ENCODE measurements around the gene ASPG.

ASPG gene

DNA sequence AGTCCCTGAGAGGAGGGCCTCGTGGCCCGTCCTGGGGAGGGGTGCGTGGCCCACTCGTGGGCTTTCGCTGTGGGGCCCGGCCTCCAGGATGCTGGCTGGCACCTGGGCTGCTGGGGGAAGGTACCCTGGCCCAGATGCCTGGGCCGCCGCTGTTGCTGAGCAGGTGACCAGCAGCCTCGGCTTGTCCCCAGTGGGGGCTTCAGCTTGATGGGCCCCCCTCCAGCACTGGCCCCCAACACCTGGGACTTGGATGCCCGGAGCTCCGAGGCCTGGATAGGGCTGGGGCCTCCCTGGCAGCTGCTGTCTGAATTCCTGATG, 63.7 kb downstream of the ASPG start:
- ChIA-PET CTCF (no interaction called here), POLR2A (no interaction called here)
- no peak for TF ChIP-seq CTCF (IDR thresholded peaks at IDR 0.05; ENCODE audit: control extremely low read depth, extremely low read depth, low read depth, missing control alignments)
- no peak for DNase-seq (ENCODE audit: extremely low spot score)

DNA sequence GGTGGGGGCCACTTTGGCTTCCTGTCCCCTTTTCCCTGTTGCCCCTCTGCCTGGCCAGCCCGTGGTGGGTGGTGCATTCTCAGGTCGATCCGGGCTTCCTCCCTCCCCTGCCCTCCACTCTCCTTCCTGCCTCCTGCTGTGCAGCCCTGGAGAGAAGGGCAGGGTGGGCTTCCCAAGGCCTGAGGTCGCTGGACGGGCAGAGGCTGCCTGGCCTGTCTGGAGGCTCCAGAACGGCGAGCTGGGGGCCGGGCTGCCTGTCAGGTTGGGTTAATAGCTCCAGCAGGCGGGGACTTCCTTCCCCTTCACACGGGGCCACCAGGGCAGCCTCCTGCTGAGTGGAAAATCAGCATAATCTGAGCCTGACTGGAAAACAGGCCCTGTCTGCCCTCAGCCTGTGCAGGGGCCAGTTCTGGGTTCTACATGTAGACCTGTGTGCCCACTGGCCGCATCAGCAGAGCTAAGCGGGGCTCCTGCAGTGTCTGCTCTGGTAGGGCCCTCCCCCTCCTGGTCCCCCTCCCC, 64.2 kb downstream of the ASPG start:
- POLR2A ChIA-PET, result no interaction called here
- CTCF ChIA-PET, result no interaction called here
- no peak for TF ChIP-seq CTCF (IDR thresholded peaks at IDR 0.05; ENCODE audit: control extremely low read depth, extremely low read depth, low read depth, missing control alignments)
- no peak for DNase-seq (ENCODE audit: extremely low spot score)

DNA sequence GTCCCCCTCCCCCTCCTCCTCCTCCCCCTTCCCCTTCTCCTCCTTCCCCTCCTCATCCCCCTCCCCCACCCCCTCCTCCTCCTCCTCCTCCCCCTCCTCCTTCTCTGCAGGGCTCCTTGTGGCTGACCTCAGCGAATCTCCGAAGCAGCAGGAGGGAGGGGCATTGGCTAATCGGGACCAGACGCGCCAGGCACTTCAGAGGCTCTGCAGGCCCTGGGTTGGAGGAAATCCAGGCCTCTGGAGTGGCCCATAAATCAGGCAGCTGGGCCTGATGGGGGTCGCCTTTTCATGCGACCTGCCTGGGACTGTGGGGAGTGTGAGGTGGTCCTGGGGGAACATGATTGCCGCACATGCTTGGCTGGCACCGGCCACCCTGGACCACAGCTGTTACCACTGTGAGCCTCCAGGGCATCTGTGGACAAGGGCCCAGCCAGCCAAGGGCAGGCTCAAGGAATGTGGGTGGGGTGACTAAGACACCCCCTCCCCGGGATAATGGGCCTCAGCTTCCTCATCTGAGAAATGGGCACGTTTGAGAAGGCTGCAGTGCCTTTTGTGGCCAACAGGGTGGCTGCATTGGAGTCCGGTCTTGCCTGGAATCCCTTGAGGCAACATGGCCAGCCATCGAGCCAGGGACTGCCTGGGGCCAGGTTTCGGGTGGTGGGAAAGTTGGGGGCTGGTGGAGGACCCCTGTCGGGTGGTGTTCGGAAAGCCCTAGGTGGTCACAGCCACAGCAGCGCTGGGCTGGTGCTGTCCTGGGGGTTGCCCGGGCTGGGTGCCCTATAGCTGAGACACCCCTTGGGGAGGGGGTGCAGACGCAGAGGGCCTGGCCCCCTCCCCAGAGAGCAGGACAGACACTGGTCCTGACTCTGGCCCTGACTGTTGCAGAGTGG, 64.9 kb downstream of the ASPG start:
- DNase-seq (ENCODE audit: extremely low spot score), result no peak
- CTCF ChIA-PET, result no interaction called here

GRCh38 chr14:104151026-104151381, 65.5 kb downstream of the ASPG start:
- ChIA-PET CTCF (no interaction called here), POLR2A (no interaction called here)
- DNase-seq (ENCODE audit: extremely low spot score), result no peak
- no peak for TF ChIP-seq CTCF (IDR thresholded peaks at IDR 0.05; ENCODE audit: control extremely low read depth, extremely low read depth, low read depth, missing control alignments)

More for the DNA sequence above, 64.9 kb downstream of the ASPG start:
- peak; percentile 3 for TF ChIP-seq CTCF (IDR thresholded peaks at IDR 0.05; ENCODE audit: control extremely low read depth, extremely low read depth, low read depth, missing control alignments)
- POLR2A ChIA-PET, result no interaction called here

DNA sequence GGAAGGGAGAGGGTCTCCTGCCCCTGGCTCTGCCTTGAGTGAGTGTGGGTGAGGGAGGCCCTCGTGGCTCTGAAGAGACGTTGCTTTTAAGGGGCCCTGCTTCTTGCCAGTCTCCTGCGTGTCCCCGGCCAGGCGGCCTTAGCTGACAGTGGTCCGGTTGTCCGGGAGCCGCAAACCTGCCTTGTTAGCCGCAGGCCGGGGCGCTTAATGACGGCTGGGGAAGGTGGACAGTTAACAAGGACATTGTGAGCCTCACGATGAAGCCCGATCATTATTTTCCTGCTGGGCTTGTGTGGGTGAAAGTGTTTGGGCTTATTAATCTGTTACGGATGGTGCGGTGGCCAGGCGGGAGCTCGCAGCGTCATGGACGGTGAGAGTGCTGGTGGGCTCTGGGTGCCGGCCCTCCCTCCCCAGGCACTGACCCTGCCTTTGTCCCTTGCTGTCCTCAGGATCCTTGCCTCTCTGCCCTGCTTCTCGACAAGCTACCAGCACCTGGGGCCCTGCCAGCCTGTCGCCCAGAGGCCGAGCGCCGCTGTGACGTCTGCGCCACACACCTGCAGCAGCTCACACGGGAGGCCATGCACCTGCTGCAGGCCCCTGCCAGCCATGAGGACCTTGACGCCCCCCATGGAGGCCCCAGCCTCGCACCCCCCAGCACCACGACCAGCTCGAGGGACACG, 66.2 kb downstream of the ASPG start:
- DNase-seq (ENCODE audit: extremely low spot score), result no peak
- POLR2A ChIA-PET, result no interaction called here
- no peak for TF ChIP-seq CTCF (IDR thresholded peaks at IDR 0.05; ENCODE audit: control extremely low read depth, extremely low read depth, low read depth, missing control alignments)
- CTCF ChIA-PET, result no interaction called here

GRCh38 chr14:104152246-104152575, 66.7 kb downstream of the ASPG start:
- no peak for TF ChIP-seq CTCF (IDR thresholded peaks at IDR 0.05; ENCODE audit: control extremely low read depth, extremely low read depth, low read depth, missing control alignments)
- POLR2A ChIA-PET, result no interaction called here
- CTCF ChIA-PET, result no interaction called here
- no peak for DNase-seq (ENCODE audit: extremely low spot score)
